Neural crest cell (in vitro differentiated cells): ENCODE data around the gene LONP2. TPM values are rescaled to one million over a fixed set of nuclear protein-coding genes. Genes with fewer than 3 reads are reported as not detected.
"Not testable (repeated sequence)": the region's sequence is repeated elsewhere in the genome, so short reads cannot be mapped to it uniquely, and the experiment has no call there.

ENCODE experiments used
- DNase-seq: peaks from one replicate; pipeline ENCODE4 v3.0.0; 2021; ENCODE audit warnings: low read depth, mixed read lengths, low spot score
- H3K27ac Mint-ChIP-seq: one replicate; pipeline ENCODE4 v1.8.0; 2021; ENCODE audit warnings: mild to moderate bottlenecking, mixed read lengths; ENCODE audit not compliant: unreplicated experiment
- H3K27me3 Mint-ChIP-seq: 2 replicates; pipeline ENCODE4 v1.8.0; 2021; ENCODE audit warnings: low read depth, mild to moderate bottlenecking, mixed read lengths
- H3K36me3 Mint-ChIP-seq: 2 replicates; pipeline ENCODE4 v1.8.0; 2021; ENCODE audit warnings: low read depth, mild to moderate bottlenecking, mixed read lengths
- H3K4me1 Mint-ChIP-seq: 2 replicates; pipeline ENCODE4 v1.8.0; 2021; ENCODE audit warnings: mixed read lengths
- H3K4me3 Mint-ChIP-seq: one replicate; pipeline ENCODE4 v1.8.0; 2021; ENCODE audit warnings: mild to moderate bottlenecking, mixed read lengths
- H3K9me3 Mint-ChIP-seq: 2 replicates; pipeline ENCODE4 v1.8.0; 2021; ENCODE audit warnings: mixed read lengths
- total RNA-seq: library from RNA; stranded (reverse); gene quantifications from 2 replicates; pipeline ENCODE4 v1.2.1, GENCODE V29; 2021
- TF ChIP-seq, protein P1 (sequence below): fragments of 200-600 bp; sonication (generic); conservative IDR thresholded peaks from 2 replicates; pipeline ENCODE4 v1.5.0; 2021; ENCODE audit warnings: antibody characterized with exemption, mild to moderate bottlenecking

The LONP2 gene
- total RNA-seq, 1 donor from 2014 or later, result 42.4 TPM

DNA sequence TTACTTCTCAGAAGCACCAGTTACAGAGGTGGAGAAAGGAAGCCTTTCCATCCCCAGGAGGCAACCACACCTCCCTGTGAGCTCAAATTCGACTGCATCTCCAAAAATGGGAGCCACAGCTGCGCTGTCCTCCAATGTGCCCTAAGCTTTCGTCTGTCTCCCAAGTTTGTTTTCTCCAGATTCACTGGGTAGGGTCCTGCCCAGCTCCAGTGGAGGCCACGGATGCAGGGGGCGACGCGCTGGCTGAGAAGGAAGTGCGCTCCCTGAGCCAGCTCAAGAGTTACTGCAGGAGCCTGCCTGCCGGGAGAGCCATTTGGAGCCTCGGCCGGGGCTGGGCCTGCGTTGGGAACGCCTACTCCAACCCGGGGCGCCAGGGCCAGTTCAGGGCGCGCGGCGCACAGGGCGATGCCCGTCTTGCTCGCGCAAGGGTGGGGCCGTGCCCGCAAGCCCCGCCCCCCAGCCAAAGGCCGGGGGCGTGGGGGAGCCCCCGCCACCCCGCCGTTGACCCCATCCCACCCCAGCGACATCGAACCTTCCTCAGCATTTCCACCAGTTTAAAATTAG is 121.6 kb downstream of the LONP2 start:
- peaks cover 51% of the 10 kb centered on the region for H3K4me1 Mint-ChIP-seq
- H3K27ac Mint-ChIP-seq, result no peak overlapping the region
- peak; percentile 72 for DNase-seq
- no peaks in the 10 kb centered on the region for H3K36me3 Mint-ChIP-seq
- no peaks in the 10 kb centered on the region for H3K9me3 Mint-ChIP-seq
- peak overlapping the region; percentile 83 for H3K4me3 Mint-ChIP-seq
- H3K27me3 Mint-ChIP-seq, result no peaks in the 10 kb centered on the region
- TF ChIP-seq, protein P1, sequence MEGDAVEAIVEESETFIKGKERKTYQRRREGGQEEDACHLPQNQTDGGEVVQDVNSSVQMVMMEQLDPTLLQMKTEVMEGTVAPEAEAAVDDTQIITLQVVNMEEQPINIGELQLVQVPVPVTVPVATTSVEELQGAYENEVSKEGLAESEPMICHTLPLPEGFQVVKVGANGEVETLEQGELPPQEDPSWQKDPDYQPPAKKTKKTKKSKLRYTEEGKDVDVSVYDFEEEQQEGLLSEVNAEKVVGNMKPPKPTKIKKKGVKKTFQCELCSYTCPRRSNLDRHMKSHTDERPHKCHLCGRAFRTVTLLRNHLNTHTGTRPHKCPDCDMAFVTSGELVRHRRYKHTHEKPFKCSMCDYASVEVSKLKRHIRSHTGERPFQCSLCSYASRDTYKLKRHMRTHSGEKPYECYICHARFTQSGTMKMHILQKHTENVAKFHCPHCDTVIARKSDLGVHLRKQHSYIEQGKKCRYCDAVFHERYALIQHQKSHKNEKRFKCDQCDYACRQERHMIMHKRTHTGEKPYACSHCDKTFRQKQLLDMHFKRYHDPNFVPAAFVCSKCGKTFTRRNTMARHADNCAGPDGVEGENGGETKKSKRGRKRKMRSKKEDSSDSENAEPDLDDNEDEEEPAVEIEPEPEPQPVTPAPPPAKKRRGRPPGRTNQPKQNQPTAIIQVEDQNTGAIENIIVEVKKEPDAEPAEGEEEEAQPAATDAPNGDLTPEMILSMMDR, result no peak

DNA sequence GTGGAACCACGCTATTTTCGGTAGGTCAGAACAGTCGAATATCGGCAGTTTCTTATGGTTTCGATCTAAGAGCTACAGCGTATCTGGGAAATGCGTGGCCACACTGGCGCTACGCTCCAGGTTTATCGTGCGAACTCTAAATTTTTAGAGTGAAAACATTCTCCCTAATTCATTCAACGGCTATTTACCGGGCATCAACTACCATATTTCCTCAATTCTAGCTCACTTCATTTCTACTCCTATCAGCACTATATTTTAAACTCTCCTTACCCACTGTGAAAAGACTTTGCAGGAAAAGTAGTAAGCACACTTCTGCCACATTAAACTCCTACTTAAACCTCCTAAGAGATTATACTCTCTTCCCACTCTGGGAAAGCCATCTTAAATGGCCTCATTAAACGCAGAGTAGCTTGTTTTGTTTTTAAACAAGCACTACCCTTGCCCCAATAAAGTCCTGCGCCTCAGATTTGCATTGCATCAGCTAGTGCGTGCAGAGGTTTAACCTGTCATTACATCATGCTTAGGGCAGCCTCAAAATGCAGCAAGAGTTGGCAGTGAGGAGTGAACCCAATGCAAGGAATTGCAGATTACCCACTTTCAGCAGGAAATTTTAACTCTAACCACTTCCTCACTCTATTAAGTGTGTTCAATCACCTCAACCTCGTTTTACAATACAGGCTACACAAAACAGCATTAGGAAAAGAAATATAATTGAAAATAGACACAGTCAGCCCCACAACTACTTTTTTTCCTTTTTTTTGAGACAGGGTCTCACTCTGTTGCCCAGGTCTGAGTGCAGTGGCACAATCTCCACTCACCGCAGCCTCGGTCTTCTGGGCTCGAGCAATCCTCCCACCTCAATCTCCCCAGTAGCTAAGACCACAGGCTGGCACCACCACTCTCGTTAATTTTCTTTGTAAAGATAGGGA is 122.3 kb downstream of the LONP2 start:
- TF ChIP-seq, protein P1, result no peak
- no peaks in the 10 kb centered on the region for H3K36me3 Mint-ChIP-seq
- H3K27me3 Mint-ChIP-seq, result no peaks in the 10 kb centered on the region
- H3K27ac Mint-ChIP-seq, result no peak overlapping the region
- peaks cover 47% of the 10 kb centered on the region for H3K4me1 Mint-ChIP-seq
- no peaks in the 10 kb centered on the region for H3K9me3 Mint-ChIP-seq
- no peak for DNase-seq
- H3K4me3 Mint-ChIP-seq, result peak overlapping the region; percentile 82

DNA sequence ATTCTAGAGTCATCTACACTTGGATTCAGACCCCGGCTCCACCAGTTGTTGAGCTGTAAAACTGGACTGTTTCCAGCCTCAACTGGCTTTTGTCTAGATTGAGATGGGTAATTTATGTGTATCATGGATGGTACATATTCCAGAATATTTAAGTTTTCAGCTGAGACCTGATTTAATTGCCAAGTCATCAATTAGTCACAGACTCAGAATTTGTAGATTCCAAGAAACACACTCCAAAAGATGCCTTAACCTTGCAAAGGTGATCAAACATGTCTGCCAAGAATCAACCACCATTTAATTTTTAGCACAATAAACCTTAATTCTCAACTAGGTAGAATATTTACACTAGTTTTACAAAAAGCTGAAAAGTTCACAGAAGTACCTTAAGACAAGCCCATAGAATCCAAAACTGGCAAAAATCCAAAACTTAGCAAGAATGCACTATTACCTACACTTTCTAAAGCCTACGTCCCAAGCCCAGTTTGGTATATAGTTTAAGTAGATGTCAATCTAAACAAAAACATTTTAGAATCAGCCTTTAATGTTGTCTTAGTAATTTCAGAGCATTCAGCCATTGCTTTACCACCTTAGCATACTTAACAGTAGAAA is 123.4 kb downstream of the LONP2 start:
- peaks cover 47% of the 10 kb centered on the region for H3K4me1 Mint-ChIP-seq
- H3K27ac Mint-ChIP-seq, result no peak overlapping the region
- DNase-seq, result no peak
- H3K36me3 Mint-ChIP-seq, result no peaks in the 10 kb centered on the region
- TF ChIP-seq, protein P1, result no peak
- no peaks in the 10 kb centered on the region for H3K9me3 Mint-ChIP-seq
- H3K4me3 Mint-ChIP-seq, result no peak overlapping the region
- H3K27me3 Mint-ChIP-seq, result no peaks in the 10 kb centered on the region

DNA sequence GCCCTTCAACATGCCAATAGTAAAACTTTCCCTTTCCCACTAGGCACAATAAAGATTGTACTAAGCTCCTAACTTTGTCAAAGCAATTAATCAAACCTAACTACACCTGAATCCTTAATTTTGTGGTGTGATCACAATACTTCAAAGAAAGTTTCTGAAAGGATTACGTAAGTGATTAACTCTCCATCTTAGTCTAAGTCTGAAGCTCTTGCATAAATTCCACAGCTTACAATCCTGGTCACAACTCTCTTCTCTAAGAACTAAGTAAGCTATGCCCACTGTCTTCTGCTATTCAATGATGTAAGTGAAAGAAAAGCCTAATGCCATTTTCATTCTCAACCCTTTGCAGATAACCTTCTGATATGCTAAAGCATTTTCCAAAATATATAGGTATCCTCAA is 125.7 kb downstream of the LONP2 start:
- no peak overlapping the region for H3K4me3 Mint-ChIP-seq
- peaks cover 36% of the 10 kb centered on the region for H3K4me1 Mint-ChIP-seq
- no peaks in the 10 kb centered on the region for H3K9me3 Mint-ChIP-seq
- TF ChIP-seq, protein P1, result no peak
- no peaks in the 10 kb centered on the region for H3K36me3 Mint-ChIP-seq
- DNase-seq, result no peak
- no peak overlapping the region for H3K27ac Mint-ChIP-seq
- H3K27me3 Mint-ChIP-seq, result no peaks in the 10 kb centered on the region

DNA sequence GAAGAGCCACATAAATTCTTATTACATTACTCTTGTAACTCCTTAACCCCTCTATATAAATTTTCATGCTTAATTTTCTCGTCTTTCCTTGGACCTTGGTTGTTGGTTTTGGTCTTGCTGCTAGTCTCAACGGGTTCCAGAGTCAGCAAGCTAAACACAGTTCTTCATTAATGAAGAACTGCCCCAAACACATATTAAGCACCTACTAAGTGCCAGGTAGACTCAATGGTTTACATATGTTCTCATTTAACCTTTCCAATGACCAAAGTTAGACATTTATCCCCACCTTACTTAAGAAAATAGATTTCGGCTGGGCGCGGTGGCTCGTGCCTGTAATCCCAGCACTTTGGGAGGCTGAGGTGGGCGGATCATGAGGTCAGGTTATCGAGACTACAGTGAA is 126.1 kb downstream of the LONP2 start:
- Mint-ChIP-seq H3K4me3 (no peak overlapping the region), H3K9me3 (no peaks in the 10 kb centered on the region), H3K27me3 (no peaks in the 10 kb centered on the region), H3K27ac (no peak overlapping the region), H3K36me3 (no peaks in the 10 kb centered on the region), H3K4me1 (peaks cover 31% of the 10 kb centered on the region)
- no peak for DNase-seq
- TF ChIP-seq, protein P1, result no peak

DNA sequence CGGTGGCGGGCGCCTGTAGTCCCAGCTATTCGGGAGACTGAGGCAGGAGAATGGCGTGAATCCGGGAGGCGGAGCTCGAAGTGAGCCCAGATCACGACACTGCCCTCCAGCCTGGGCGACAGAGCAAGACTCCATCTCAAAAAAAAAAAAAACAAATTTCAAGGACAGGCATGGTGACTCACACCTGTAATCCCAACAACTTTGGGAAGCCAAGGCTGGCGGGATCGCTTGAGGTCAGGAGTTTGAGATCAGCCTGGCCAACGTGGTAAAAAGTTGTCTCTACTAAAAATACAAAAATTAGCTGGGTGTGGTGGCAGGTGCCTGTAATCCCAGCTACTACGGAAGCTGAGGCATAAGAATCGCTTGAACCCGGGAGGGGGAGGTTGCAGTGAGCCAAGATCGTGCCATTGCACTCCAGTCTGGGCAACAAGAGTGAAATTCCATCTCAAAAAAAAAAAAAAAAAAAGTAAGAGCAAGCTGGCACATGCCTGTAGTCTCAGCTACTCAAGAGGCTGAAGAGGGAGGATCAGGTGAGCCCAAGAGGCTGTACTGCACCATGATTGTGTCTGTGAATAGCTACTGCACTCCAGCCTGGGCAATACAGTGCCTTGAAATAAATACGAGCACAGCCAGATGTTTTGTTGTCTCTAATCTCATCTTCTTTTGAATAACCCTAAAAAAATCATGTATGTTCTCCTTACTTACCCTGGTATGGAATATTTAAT is 126.7 kb downstream of the LONP2 start:
- H3K27ac Mint-ChIP-seq, H3K27me3 Mint-ChIP-seq, H3K9me3 Mint-ChIP-seq, H3K36me3 Mint-ChIP-seq, H3K4me3 Mint-ChIP-seq, DNase-seq: not testable (repeated sequence)
- H3K4me1 Mint-ChIP-seq, result peaks cover 26% of the 10 kb centered on the region
